Panc1 (cell line): ENCODE data around the gene STXBP5. TPM values are rescaled to one million over a fixed set of nuclear protein-coding genes. Genes with fewer than 3 reads are reported as not detected.

Experiments
- ATAC-seq: fragments of 200-7000 bp; cut with Tn5 transposase; 2 replicates; pipeline ENCODE4 v1.9.1; 2020; ENCODE audit warnings: mild to moderate bottlenecking, moderate library complexity
- BruUV-seq: library from RNA; stranded (reverse); fragments of 400-500 nt; replicated peaks from 2 replicates; lab custom pipeline; 2021; lab: Mats Ljungman, UMichigan
- CTCF ChIA-PET: fragments of 300-600 bp; sonication (Branson Sonifier 250); formaldehyde crosslinking; loops from one replicate; lab custom pipeline; 2022; ENCODE audit warnings: antibody characterized with exemption; lab: Charles Lee
- POLR2A ChIA-PET: fragments of 300-600 bp; sonication (Branson Sonifier 250); formaldehyde crosslinking; loops from one replicate; lab custom pipeline; 2022; ENCODE audit warnings: antibody characterized with exemption; lab: Charles Lee
- DNase-seq: peaks from one replicate; pipeline ENCODE4 v3.0.0-alpha.2; 2010; ENCODE audit warnings: low read depth, low spot score
- H3K27ac ChIP-seq: 2 replicates; pipeline ENCODE4 v1.5.1; 2011; ENCODE audit warnings: mild to moderate bottlenecking, low read length, inconsistent platforms
- H3K27me3 ChIP-seq: fragments of 200-500 bp; sonication (Bioruptor generic); 2 replicates; pipeline ENCODE4 v1.6.0; 2014; ENCODE audit warnings: low read length, inconsistent platforms; ENCODE audit not compliant: control insufficient read depth, insufficient read depth
- H3K36me3 ChIP-seq: fragments of 200-500 bp; sonication (Bioruptor generic); 2 replicates; pipeline ENCODE4 v1.5.1; 2014; ENCODE audit warnings: inconsistent platforms, mild to moderate bottlenecking, low read length, moderate library complexity; ENCODE audit not compliant: control insufficient read depth, insufficient read depth
- H3K4me1 ChIP-seq: 2 replicates; pipeline ENCODE4 v1.5.1; 2011; ENCODE audit warnings: inconsistent platforms, mild to moderate bottlenecking, low read length, moderate library complexity; ENCODE audit not compliant: control insufficient read depth, insufficient read depth
- H3K4me3 ChIP-seq, 2 experiments: 2 replicates each; pipeline ENCODE4 v1.5.1; 2011 to 2012; ENCODE audit warnings: low read depth in 2 of 2, low read length in 2 of 2, mild to moderate bottlenecking in 2 of 2, inconsistent platforms in 1 of 2, moderate library complexity in 1 of 2
- H3K9me3 ChIP-seq: fragments of 200-500 bp; sonication (Bioruptor generic); 2 replicates; pipeline ENCODE4 v1.5.1; 2014; ENCODE audit warnings: low read depth, mild to moderate bottlenecking, inconsistent platforms, low read length, moderate library complexity; ENCODE audit not compliant: control insufficient read depth, insufficient read depth
- CTCF ChIP-seq: fragments of 450-650 bp; IDR thresholded peaks from 2 replicates; pipeline ENCODE4 v1.5.1; 2017; ENCODE audit warnings: mild to moderate bottlenecking
- POLR2AphosphoS5 ChIP-seq: IDR thresholded peaks from 2 replicates; pipeline ENCODE4 v1.6.1; 2012; ENCODE audit warnings: mild to moderate bottlenecking, low read depth, low read length, moderate library complexity
- REST ChIP-seq, 2 experiments: IDR thresholded peaks; 2 replicates each; pipeline ENCODE4 v1.6.1; 2011 to 2012; ENCODE audit warnings: low read depth in 2 of 2, control low read depth in 1 of 2, low read length in 1 of 2, mild to moderate bottlenecking in 1 of 2, moderate library complexity in 1 of 2; ENCODE audit not compliant: insufficient read depth in 1 of 2
- SIN3A ChIP-seq: IDR thresholded peaks from 2 replicates; pipeline ENCODE4 v1.6.1; 2012; ENCODE audit warnings: low read depth, mild to moderate bottlenecking, low read length, moderate library complexity, borderline replicate concordance; ENCODE audit not compliant: insufficient read depth
- TCF7L2 ChIP-seq: IDR thresholded peaks from 2 replicates; pipeline ENCODE4 v1.6.1; 2011; ENCODE audit warnings: mild to moderate bottlenecking, low read depth, low read length, inconsistent platforms
- in situ Hi-C: cut with HindIII; loops from 2 replicates; pipeline ENCODE4 v1.10.0; 2016; ENCODE audit warnings: low sequenced_read_pairs, low pct_unique_long_range_greater_than_20kb
- intact Hi-C: fragments of 100-400 bp; cut with micrococcal nuclease; formaldehyde crosslinking; loops from one replicate; pipeline ENCODE4 v1.10.0; 2022; ENCODE audit not compliant: unreplicated experiment
- total RNA-seq: library from RNA; stranded (reverse); gene quantifications from one replicate; pipeline ENCODE4 v1.2.1, GENCODE V29; 2021; ENCODE audit not compliant: unreplicated experiment

The STXBP5 gene
- total RNA-seq, 1 experiment from 2014 or later: 77.8 TPM

- ATAC-seq: no peak
- H3K4me3 ChIP-seq: no peak overlapping the region
- no TSS peak for BruUV-seq
- H3K9me3 ChIP-seq: no peaks in the 10 kb centered on the region
- POLR2A ChIA-PET: no interaction called here
- intact Hi-C loops (no loop called here), in situ Hi-C loops (no loop called here)
- H3K27ac ChIP-seq: no peak overlapping the region
- H3K36me3 ChIP-seq: peaks cover 21% of the 10 kb centered on the region
- H3K27me3 ChIP-seq: no peaks in the 10 kb centered on the region
- TF ChIP-seq TCF7L2: no peak
- TF ChIP-seq REST (IDR thresholded peaks at IDR 0.05; ENCODE audit: insufficient read depth in 1 of 2, low read depth in 2 of 2, low read length in 1 of 2): no peak
- TF ChIP-seq POLR2AphosphoS5: no peak
- no peak for TF ChIP-seq SIN3A
- TF ChIP-seq CTCF: no peak
- H3K4me1 ChIP-seq: no peaks in the 10 kb centered on the region
- DNase-seq: no peak
- CTCF ChIA-PET: no interaction called here
Observed at GRCh38 chr6:147347179-147347881, 143.1 kb downstream of the STXBP5 start.

GRCh38 chr6:147347882-147348575 is 143.8 kb downstream of the STXBP5 start:
- BruUV-seq: no TSS peak
- ChIA-PET POLR2A (no interaction called here), CTCF (no interaction called here)
- no peak overlapping the region for H3K27ac ChIP-seq
- H3K36me3 ChIP-seq: peaks cover 18% of the 10 kb centered on the region
- ATAC-seq: no peak
- no peaks in the 10 kb centered on the region for H3K27me3 ChIP-seq
- in situ Hi-C loops: no loop called here
- H3K9me3 ChIP-seq: no peaks in the 10 kb centered on the region
- TF ChIP-seq SIN3A: no peak
- no peak for TF ChIP-seq POLR2AphosphoS5
- TF ChIP-seq CTCF: no peak
- TF ChIP-seq REST (IDR thresholded peaks at IDR 0.05; ENCODE audit: insufficient read depth in 1 of 2, low read depth in 2 of 2, low read length in 1 of 2): no peak
- no peak for TF ChIP-seq TCF7L2
- intact Hi-C loops: no loop called here
- no peaks in the 10 kb centered on the region for H3K4me1 ChIP-seq
- DNase-seq: no peak
- no peak overlapping the region for H3K4me3 ChIP-seq
